ENCODE measurements around the gene MACF1.

GRCh38 chr1:39509360-39510009, 305.0 kb downstream of the MACF1 start:
- TF ChIP-seq POLR2A (IDR thresholded peaks at IDR 0.05) (no peak), POLR2AphosphoS5 (IDR thresholded peaks at IDR 0.05) (no peak)
- TF ChIP-seq, protein P1, sequence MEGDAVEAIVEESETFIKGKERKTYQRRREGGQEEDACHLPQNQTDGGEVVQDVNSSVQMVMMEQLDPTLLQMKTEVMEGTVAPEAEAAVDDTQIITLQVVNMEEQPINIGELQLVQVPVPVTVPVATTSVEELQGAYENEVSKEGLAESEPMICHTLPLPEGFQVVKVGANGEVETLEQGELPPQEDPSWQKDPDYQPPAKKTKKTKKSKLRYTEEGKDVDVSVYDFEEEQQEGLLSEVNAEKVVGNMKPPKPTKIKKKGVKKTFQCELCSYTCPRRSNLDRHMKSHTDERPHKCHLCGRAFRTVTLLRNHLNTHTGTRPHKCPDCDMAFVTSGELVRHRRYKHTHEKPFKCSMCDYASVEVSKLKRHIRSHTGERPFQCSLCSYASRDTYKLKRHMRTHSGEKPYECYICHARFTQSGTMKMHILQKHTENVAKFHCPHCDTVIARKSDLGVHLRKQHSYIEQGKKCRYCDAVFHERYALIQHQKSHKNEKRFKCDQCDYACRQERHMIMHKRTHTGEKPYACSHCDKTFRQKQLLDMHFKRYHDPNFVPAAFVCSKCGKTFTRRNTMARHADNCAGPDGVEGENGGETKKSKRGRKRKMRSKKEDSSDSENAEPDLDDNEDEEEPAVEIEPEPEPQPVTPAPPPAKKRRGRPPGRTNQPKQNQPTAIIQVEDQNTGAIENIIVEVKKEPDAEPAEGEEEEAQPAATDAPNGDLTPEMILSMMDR (IDR thresholded peaks at IDR 0.05), result no peak

All from breast epithelium (tissue), 3 donors.